D721Med (cell line): Measurements from ENCODE around the gene KIZ.

ENCODE experiments used
- DNase-seq: peaks from one replicate; pipeline ENCODE4 v3.0.0; 2011; ENCODE audit warnings: low spot score; ENCODE audit not compliant: insufficient read length
- FAIRE-seq: peaks from 2 replicates; lab custom pipeline; 2011; peaks lifted over from hg19 to GRCh38; lab: Jason Lieb, UNC
- TF ChIP-seq, protein P1 (sequence below): IDR thresholded peaks from 2 replicates; pipeline ENCODE4 v1.5.1; 2012; ENCODE audit warnings: mild to moderate bottlenecking, control low read depth; ENCODE audit not compliant: insufficient read depth; ENCODE audit errors: missing control alignments

KIZ gene

GRCh38 chr20:21288587-21289370, 162.9 kb downstream of the KIZ start:
- TF ChIP-seq, protein P1, sequence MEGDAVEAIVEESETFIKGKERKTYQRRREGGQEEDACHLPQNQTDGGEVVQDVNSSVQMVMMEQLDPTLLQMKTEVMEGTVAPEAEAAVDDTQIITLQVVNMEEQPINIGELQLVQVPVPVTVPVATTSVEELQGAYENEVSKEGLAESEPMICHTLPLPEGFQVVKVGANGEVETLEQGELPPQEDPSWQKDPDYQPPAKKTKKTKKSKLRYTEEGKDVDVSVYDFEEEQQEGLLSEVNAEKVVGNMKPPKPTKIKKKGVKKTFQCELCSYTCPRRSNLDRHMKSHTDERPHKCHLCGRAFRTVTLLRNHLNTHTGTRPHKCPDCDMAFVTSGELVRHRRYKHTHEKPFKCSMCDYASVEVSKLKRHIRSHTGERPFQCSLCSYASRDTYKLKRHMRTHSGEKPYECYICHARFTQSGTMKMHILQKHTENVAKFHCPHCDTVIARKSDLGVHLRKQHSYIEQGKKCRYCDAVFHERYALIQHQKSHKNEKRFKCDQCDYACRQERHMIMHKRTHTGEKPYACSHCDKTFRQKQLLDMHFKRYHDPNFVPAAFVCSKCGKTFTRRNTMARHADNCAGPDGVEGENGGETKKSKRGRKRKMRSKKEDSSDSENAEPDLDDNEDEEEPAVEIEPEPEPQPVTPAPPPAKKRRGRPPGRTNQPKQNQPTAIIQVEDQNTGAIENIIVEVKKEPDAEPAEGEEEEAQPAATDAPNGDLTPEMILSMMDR: no peak
- FAIRE-seq (no peak), DNase-seq (no peak)

DNA sequence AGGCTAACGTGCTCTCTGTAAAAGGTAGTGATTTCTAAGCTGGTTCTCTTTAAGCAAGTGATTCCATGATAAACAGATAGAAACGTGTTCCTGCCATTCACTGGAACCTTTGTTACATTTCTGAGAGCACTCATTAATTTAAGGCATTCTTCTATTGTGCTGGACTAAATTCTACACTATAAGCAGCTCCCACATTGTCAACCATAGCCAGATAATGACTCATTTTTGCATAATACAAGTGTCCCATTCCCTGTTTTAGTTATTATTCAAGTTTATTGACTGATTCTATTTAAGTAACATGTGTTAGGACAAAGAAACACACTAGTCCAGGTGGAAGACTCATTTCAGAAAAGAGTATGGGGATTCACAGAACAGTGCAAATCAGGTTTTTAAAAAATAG, 163.8 kb downstream of the KIZ start:
- DNase-seq (no peak), FAIRE-seq (no peak)
- TF ChIP-seq, protein P1: no peak

DNA sequence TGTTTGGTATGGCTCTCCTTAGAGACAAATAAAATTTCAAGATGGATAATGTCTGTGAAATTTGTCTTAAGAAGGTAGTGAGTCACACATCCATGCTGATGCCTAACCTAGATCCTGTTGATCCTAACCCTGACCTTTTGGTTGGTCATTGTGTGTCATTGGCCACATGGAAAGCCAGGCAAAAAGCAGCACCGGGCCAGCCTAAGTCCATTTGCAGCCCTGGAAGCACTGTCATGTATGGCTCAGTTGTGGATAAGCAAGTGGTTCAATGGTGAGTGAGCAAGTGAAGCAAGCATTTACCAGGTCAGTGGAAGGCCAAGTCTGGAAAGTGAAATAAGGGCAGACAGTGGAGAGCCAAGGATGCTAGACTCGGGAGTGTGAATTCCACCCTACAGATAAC, 165.1 kb downstream of the KIZ start:
- DNase-seq (no peak), FAIRE-seq (no peak)
- TF ChIP-seq, protein P1: no peak

GRCh38 chr20:21294755-21295154, 168.9 kb downstream of the KIZ start:
- TF ChIP-seq, protein P1: no peak
- DNase-seq (no peak), FAIRE-seq (no peak)
